HepG2 (cell line): ENCODE data around the gene PROSER1. TPM values are rescaled to one million over a fixed set of nuclear protein-coding genes. Genes with fewer than 3 reads are reported as not detected.
A peak's percentile ranks its signal among the peaks of the same experiment; 100 is the strongest.

Experiments used
- ARID2 ChIP-seq: sonication (generic); formaldehyde crosslinking; IDR thresholded peaks from 2 replicates; pipeline ENCODE4 v1.8.1; 2022; ENCODE audit warnings: mild to moderate bottlenecking, missing genetic modification reagents, borderline replicate concordance
- CBX1 ChIP-seq: IDR thresholded peaks from one replicate; pipeline ENCODE4 v1.6.1; 2016; ENCODE audit warnings: antibody characterized with exemption, low read depth
- CBX5 ChIP-seq: sonication (generic); formaldehyde crosslinking; IDR thresholded peaks from 2 replicates; pipeline ENCODE4 v1.4.0; 2020; ENCODE audit warnings: missing genetic modification reagents, borderline replicate concordance
- IRF2 ChIP-seq: IDR thresholded peaks from 2 replicates; pipeline ENCODE4 v1.6.1; 2018; ENCODE audit warnings: missing genetic modification reagents, missing compliant biosample characterization
- KDM2A ChIP-seq: sonication (generic); formaldehyde crosslinking; IDR thresholded peaks from 2 replicates; pipeline ENCODE4 v1.4.0; 2020; ENCODE audit warnings: low read depth, missing genetic modification reagents, borderline replicate concordance
- KDM5B ChIP-seq: sonication (generic); formaldehyde crosslinking; IDR thresholded peaks from 2 replicates; pipeline ENCODE4 v1.4.0; 2020; ENCODE audit warnings: missing genetic modification reagents, mild to moderate bottlenecking, borderline replicate concordance
- RBM39 ChIP-seq: fragments of 200-400 bp; formaldehyde crosslinking; IDR thresholded peaks from one replicate; pipeline ENCODE4 v1.6.1; 2018; ENCODE audit warnings: antibody characterized with exemption, mild to moderate bottlenecking, low read depth, low read length; ENCODE audit not compliant: poor library complexity, severe bottlenecking
- SCMH1 ChIP-seq: sonication (generic); formaldehyde crosslinking; IDR thresholded peaks from 2 replicates; pipeline ENCODE4 v1.9.0; 2021; ENCODE audit warnings: missing genetic modification reagents, mild to moderate bottlenecking, borderline replicate concordance
- SOX6 ChIP-seq, 2 experiments: fragments of 450-650 bp in 1 of 2; sonication (generic) in 1 of 2; formaldehyde crosslinking in 1 of 2; IDR thresholded peaks; 2 replicates each; pipeline versions ENCODE4 v1.4.0 to v1.6.1; 2017 to 2020; ENCODE audit warnings: antibody characterized with exemption in 1 of 2, mild to moderate bottlenecking in 1 of 2, missing genetic modification reagents in 1 of 2
- ZNF557 ChIP-seq: sonication (generic); formaldehyde crosslinking; IDR thresholded peaks from 2 replicates; pipeline ENCODE4 v1.4.0; 2020; ENCODE audit warnings: missing genetic modification reagents
- ZNF616 ChIP-seq: sonication (generic); formaldehyde crosslinking; IDR thresholded peaks from 2 replicates; pipeline ENCODE4 v1.5.0; 2020; ENCODE audit warnings: low read depth, mild to moderate bottlenecking, missing genetic modification reagents
- polyA plus RNA-seq, 8 experiments: library from polyadenylated mRNA; depleted of rRNA in 3 of 8; stranded (reverse) in 7 of 8; unstranded in 1 of 8; fragments of >200 nt; fragmentation: Illumina TruSeq in 4 of 8; extraction: Trizol in 4 of 8; gene quantifications; 2 replicates each; pipeline versions ENCODE4 v1.2.1 to v1.2.3, GENCODE V29; 2011 to 2016; ENCODE audit warnings: low read depth in 4 of 8, missing spikeins in 1 of 8, mixed read lengths in 1 of 8; ENCODE audit not compliant: insufficient read depth in 1 of 8
- total RNA-seq, 5 experiments: library from RNA; depleted of rRNA; stranded (reverse); fragments of >200 nt; fragmentation: Illumina TruSeq; extraction: Trizol; gene quantifications; 2 replicates each; pipeline ENCODE4 v1.2.3, GENCODE V29; 2016; ENCODE audit warnings: low read depth in 1 of 5
- TF ChIP-seq, protein P1 (sequence below): sonication (generic); formaldehyde crosslinking; IDR thresholded peaks from 2 replicates; pipeline ENCODE4 v1.5.1; 2020; ENCODE audit warnings: missing genetic modification reagents, mild to moderate bottlenecking, borderline replicate concordance
- TF ChIP-seq, protein P2 (sequence below): sonication (generic); formaldehyde crosslinking; IDR thresholded peaks from 2 replicates; pipeline ENCODE4 v1.4.0; 2020; ENCODE audit warnings: missing genetic modification reagents, borderline replicate concordance
- TF ChIP-seq, protein P3 (sequence below): sonication (generic); formaldehyde crosslinking; IDR thresholded peaks from 2 replicates; pipeline ENCODE4 v1.5.0; 2020; ENCODE audit warnings: mild to moderate bottlenecking, missing genetic modification reagents
- TF ChIP-seq, protein P4 (sequence below): sonication (generic); formaldehyde crosslinking; IDR thresholded peaks from 2 replicates; pipeline ENCODE4; 2020; ENCODE audit warnings: missing genetic modification reagents, mild to moderate bottlenecking, borderline replicate concordance

Gene PROSER1
- total and polyA plus RNA-seq, 2 of the 13 experiments (the other 11 are each of a cell fraction or from before 2014, with no cell fraction given) = 11.4 to 17.2 TPM

DNA sequence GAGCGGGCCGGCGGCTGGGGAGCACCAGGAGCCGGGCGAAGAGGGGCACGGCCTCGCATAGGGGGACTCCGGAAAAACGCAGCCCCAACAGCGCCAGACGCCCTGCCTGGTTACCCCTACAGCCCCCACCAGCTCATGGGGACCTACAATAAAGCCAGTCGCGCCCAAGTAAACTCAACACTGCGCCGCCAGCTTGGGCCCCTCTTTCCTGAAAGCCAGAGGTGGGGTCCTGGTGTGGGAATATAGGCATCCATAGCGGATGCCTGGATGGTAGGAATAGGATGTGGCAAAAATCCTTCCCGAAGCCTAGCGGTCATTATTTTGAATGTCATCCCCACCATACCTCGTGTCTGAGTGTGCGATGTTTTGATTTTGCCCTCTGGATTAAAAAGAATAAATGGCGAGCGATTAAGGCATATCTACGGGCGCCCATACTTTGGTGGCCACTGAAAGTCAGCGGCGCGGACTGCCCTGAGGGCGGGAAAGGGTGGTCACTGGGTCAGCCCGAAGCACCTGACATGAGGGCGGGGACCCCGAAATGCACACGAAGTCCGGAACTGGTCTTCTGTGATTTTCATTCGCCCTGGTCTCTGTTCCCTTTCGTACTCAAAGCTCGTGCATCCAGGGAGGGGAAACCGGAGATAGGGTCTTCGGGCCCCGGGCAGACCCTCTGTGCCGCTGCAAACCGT is at the start of gene PROSER1, which contains the start of gene NHLRC3 (continued):
- TF ChIP-seq, protein P1, sequence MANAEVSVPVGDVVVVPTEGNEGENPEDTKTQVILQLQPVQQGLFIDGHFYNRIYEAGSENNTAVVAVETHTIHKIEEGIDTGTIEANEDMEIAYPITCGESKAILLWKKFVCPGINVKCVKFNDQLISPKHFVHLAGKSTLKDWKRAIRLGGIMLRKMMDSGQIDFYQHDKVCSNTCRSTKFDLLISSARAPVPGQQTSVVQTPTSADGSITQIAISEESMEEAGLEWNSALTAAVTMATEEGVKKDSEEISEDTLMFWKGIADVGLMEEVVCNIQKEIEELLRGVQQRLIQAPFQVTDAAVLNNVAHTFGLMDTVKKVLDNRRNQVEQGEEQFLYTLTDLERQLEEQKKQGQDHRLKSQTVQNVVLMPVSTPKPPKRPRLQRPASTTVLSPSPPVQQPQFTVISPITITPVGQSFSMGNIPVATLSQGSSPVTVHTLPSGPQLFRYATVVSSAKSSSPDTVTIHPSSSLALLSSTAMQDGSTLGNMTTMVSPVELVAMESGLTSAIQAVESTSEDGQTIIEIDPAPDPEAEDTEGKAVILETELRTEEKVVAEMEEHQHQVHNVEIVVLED = peak; percentile 54; the same call in 1 of the 2 replicates
- peak; percentile 3 for TF ChIP-seq CBX1
- TF ChIP-seq CBX5 (CRISPR knock-in tag) = no peak
- no peak for TF ChIP-seq SCMH1 (CRISPR knock-in tag)
- peak; percentile 54 for TF ChIP-seq RBM39
- TF ChIP-seq, protein P2, sequence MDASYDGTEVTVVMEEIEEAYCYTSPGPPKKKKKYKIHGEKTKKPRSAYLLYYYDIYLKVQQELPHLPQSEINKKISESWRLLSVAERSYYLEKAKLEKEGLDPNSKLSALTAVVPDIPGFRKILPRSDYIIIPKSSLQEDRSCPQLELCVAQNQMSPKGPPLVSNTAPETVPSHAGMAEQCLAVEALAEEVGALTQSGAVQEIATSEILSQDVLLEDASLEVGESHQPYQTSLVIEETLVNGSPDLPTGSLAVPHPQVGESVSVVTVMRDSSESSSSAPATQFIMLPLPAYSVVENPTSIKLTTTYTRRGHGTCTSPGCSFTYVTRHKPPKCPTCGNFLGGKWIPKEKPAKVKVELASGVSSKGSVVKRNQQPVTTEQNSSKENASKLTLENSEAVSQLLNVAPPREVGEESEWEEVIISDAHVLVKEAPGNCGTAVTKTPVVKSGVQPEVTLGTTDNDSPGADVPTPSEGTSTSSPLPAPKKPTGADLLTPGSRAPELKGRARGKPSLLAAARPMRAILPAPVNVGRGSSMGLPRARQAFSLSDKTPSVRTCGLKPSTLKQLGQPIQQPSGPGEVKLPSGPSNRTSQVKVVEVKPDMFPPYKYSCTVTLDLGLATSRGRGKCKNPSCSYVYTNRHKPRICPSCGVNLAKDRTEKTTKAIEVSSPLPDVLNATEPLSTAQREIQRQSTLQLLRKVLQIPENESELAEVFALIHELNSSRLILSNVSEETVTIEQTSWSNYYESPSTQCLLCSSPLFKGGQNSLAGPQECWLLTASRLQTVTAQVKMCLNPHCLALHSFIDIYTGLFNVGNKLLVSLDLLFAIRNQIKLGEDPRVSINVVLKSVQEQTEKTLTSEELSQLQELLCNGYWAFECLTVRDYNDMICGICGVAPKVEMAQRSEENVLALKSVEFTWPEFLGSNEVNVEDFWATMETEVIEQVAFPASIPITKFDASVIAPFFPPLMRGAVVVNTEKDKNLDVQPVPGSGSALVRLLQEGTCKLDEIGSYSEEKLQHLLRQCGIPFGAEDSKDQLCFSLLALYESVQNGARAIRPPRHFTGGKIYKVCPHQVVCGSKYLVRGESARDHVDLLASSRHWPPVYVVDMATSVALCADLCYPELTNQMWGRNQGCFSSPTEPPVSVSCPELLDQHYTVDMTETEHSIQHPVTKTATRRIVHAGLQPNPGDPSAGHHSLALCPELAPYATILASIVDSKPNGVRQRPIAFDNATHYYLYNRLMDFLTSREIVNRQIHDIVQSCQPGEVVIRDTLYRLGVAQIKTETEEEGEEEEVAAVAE = 0 out of 2 replicates have a peak, but pooled peaks have one; percentile 64
- TF ChIP-seq, protein P3, sequence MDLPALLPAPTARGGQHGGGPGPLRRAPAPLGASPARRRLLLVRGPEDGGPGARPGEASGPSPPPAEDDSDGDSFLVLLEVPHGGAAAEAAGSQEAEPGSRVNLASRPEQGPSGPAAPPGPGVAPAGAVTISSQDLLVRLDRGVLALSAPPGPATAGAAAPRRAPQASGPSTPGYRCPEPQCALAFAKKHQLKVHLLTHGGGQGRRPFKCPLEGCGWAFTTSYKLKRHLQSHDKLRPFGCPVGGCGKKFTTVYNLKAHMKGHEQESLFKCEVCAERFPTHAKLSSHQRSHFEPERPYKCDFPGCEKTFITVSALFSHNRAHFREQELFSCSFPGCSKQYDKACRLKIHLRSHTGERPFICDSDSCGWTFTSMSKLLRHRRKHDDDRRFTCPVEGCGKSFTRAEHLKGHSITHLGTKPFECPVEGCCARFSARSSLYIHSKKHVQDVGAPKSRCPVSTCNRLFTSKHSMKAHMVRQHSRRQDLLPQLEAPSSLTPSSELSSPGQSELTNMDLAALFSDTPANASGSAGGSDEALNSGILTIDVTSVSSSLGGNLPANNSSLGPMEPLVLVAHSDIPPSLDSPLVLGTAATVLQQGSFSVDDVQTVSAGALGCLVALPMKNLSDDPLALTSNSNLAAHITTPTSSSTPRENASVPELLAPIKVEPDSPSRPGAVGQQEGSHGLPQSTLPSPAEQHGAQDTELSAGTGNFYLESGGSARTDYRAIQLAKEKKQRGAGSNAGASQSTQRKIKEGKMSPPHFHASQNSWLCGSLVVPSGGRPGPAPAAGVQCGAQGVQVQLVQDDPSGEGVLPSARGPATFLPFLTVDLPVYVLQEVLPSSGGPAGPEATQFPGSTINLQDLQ (CRISPR knock-in tag) = 0 out of 2 replicates have a peak, but pooled peaks have one; percentile 16
- no peak for TF ChIP-seq ARID2 (CRISPR knock-in tag)
- 0 out of 2 replicates have a peak, but pooled peaks have one; percentile 68 for TF ChIP-seq ZNF616 (CRISPR knock-in tag)
- 0 out of 2 replicates have a peak, but pooled peaks have one; percentile 57 for TF ChIP-seq ZNF557 (CRISPR knock-in tag)
- TF ChIP-seq IRF2 (CRISPR knock-in tag) = peak; percentile 29; the same call in 1 of the 2 replicates
- TF ChIP-seq KDM2A (CRISPR knock-in tag) = peak; percentile 52; the same call in 1 of the 2 replicates
- TF ChIP-seq SOX6 (IDR thresholded peaks at IDR 0.05) = no peak
- peak; percentile 42 for TF ChIP-seq SOX6 (CRISPR knock-in tag; IDR thresholded peaks at IDR 0.05)
- peak; percentile 74; the same call in 1 of the 2 replicates for TF ChIP-seq KDM5B (CRISPR knock-in tag)
- TF ChIP-seq, protein P4, sequence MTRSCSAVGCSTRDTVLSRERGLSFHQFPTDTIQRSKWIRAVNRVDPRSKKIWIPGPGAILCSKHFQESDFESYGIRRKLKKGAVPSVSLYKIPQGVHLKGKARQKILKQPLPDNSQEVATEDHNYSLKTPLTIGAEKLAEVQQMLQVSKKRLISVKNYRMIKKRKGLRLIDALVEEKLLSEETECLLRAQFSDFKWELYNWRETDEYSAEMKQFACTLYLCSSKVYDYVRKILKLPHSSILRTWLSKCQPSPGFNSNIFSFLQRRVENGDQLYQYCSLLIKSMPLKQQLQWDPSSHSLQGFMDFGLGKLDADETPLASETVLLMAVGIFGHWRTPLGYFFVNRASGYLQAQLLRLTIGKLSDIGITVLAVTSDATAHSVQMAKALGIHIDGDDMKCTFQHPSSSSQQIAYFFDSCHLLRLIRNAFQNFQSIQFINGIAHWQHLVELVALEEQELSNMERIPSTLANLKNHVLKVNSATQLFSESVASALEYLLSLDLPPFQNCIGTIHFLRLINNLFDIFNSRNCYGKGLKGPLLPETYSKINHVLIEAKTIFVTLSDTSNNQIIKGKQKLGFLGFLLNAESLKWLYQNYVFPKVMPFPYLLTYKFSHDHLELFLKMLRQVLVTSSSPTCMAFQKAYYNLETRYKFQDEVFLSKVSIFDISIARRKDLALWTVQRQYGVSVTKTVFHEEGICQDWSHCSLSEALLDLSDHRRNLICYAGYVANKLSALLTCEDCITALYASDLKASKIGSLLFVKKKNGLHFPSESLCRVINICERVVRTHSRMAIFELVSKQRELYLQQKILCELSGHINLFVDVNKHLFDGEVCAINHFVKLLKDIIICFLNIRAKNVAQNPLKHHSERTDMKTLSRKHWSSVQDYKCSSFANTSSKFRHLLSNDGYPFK (CRISPR knock-in tag) = peak; percentile 61; the same call in 1 of the 2 replicates
